GM10847 (cell line): ENCODE data around the gene COMMD6.

Experiments
- POLR2A ChIP-seq: IDR thresholded peaks from 2 replicates; pipeline ENCODE4 v1.6.1; 2011; ENCODE audit not compliant: insufficient read length; ENCODE audit errors: extremely low read depth

The COMMD6 gene

DNA sequence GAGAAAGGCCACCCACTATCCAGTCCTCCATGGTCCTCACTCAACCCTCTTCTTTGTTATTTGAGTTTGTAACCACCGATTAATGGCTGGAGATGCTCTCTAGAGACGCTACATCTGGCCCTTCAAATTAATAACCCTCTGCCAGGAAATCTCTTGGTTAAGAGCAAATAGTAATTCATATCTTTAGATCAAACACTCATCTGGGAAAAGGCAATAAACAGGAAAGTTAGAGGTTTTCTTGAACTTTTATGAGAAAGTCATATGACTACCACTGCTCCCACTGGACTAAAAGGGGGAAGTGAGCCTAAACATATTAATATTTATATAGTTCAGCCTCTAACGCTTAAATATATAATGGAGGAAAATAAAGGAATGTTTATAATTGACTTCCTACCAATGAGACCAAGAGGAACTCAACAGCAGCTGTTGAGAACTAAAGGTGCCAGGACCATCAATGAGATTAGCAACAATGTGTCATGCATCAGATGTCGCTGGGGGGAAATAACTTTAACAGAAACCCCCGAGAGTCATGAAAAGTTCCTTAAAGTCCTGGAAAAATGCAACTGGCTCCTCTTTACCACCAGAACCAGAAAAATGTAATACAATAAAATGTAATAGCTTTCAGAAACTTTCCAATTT, 58.4 kb downstream of the COMMD6 start:
- no peak for TF ChIP-seq POLR2A

DNA sequence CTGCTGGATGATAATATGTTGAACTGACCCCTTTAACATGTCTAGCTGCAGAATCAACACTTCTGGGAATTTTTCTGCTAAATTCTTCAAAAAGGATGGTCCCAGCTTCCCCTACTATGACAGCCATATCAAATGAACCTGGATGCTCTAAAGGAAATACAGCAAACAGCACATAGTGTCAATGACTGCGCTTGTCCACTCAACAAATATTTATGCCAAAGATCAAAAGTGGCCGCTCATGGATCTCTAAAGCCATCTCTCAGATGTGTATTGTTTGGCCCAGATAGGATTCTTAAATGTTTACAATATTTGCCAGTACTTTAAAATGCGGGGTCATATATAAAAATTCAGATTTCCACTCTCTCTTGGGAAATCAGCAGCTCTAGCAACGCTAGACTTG, 59.0 kb downstream of the COMMD6 start:
- TF ChIP-seq POLR2A, result no peak
